ENCODE results near the gene LMNA. TPM values are rescaled to one million over a fixed set of nuclear protein-coding genes. Genes with fewer than 3 reads are reported as not detected.

Gene LMNA
- total RNA-seq, 6 experiments from 2014 or later: 79.4 to 129 (median 98.8) TPM

- no CpG with 5 or more reads among the region's 73 CpGs for WGBS (ENCODE audit: insufficient coverage, low coverage, low lambda C conversion rate, missing lambda C conversion rate)
- Histone ChIP-seq H3K27me3 (no peaks in the 10 kb centered on the region), H3K36me3 (no peaks in the 10 kb centered on the region), H3K27ac (peak overlapping the region; percentile 32 to 67 (median 47)), H3K4me1 (peaks cover 0 to 25% (median 3%) of the 10 kb centered on the region in 4 donors), H3K9me3 (no peaks in the 10 kb centered on the region), H3K4me3 (peak overlapping the region; percentile 74 to 79 (median 76))
- peak; percentile 78 to 90 (median 86) for ATAC-seq
- intact Hi-C loops (cut with DNase I): no loop called here
- DNase-seq: peak; percentile 78 to 86 (median 82)
- TF ChIP-seq CTCF (IDR thresholded peaks at IDR 0.05) (peak in 1 of 4 donors; percentile 3), POLR2A (IDR thresholded peaks at IDR 0.05) (peak; percentile 91)
Measured at GRCh38 chr1:156076609-156077429, 37.7 kb upstream of the LMNA start.

- H3K4me1 ChIP-seq: peaks cover 0 to 25% (median 3%) of the 10 kb centered on the region in 4 donors
- peak overlapping the region in 2 of 3 donors; percentile 76 to 79 for H3K4me3 ChIP-seq
- intact Hi-C loops (cut with DNase I): no loop called here
- WGBS (ENCODE audit: insufficient coverage, low coverage, low lambda C conversion rate, missing lambda C conversion rate): 94% methylated on average over 2 of the region's 19 CpGs
- DNase-seq (no peak), ATAC-seq (no peak)
- H3K36me3 ChIP-seq: no peaks in the 10 kb centered on the region
- no peaks in the 10 kb centered on the region for H3K27me3 ChIP-seq
- peak overlapping the region in 2 of 3 donors; percentile 43 to 67 for H3K27ac ChIP-seq
- TF ChIP-seq POLR2A (IDR thresholded peaks at IDR 0.05) (no peak), CTCF (IDR thresholded peaks at IDR 0.05) (no peak)
- H3K9me3 ChIP-seq: no peaks in the 10 kb centered on the region
Measured at GRCh38 chr1:156077430-156077760, 37.1 kb upstream of the LMNA start.

- ATAC-seq: no peak
- H3K27ac ChIP-seq: no peak overlapping the region
- 87% methylated on average over 4 of the region's 5 CpGs for WGBS (ENCODE audit: insufficient coverage, low coverage, low lambda C conversion rate, missing lambda C conversion rate)
Measured at GRCh38 chr1:156078728-156079127, 35.8 kb upstream of the LMNA start.

GRCh38 chr1:156079762-156080161 lies 34.7 kb upstream of the LMNA start:
- H3K4me3 ChIP-seq: no peak overlapping the region
- peaks cover 0 to 17% (median 3%) of the 10 kb centered on the region in 4 donors for H3K4me1 ChIP-seq
- DNase-seq: no peak
- no peak for ATAC-seq
- no peaks in the 10 kb centered on the region for H3K27me3 ChIP-seq
- intact Hi-C loops (cut with DNase I): no loop called here
- TF ChIP-seq POLR2A (IDR thresholded peaks at IDR 0.05): no peak
- no peak for TF ChIP-seq CTCF (IDR thresholded peaks at IDR 0.05)
- H3K9me3 ChIP-seq: no peaks in the 10 kb centered on the region
- whole genome bisulfite sequencing (ENCODE audit: insufficient coverage, low coverage, low lambda C conversion rate, missing lambda C conversion rate): 98% methylated on average over 5 of the region's 5 CpGs
- no peak overlapping the region for H3K27ac ChIP-seq
- no peaks in the 10 kb centered on the region for H3K36me3 ChIP-seq

More at GRCh38 chr1:156078728-156079127, 35.8 kb upstream of the LMNA start:
- H3K36me3 ChIP-seq: no peaks in the 10 kb centered on the region
- intact Hi-C loops (cut with DNase I): no loop called here
- no peak for DNase-seq
- H3K4me3 ChIP-seq: no peak overlapping the region
- no peaks in the 10 kb centered on the region for H3K27me3 ChIP-seq
- H3K4me1 ChIP-seq: peaks cover 0 to 19% (median 3%) of the 10 kb centered on the region in 4 donors
- TF ChIP-seq CTCF (IDR thresholded peaks at IDR 0.05) (no peak), POLR2A (IDR thresholded peaks at IDR 0.05) (no peak)
- no peaks in the 10 kb centered on the region for H3K9me3 ChIP-seq

Measured in right lobe of liver (tissue), 6 donors.